GM10248 (cell line): ENCODE data around the gene ZNF516.

ENCODE experiments used
- CTCF ChIA-PET: fragments of 300-600 bp; sonication (Branson Sonifier 250); formaldehyde crosslinking; extraction: SDS; loops from one replicate; lab custom pipeline; 2021; ENCODE audit warnings: antibody characterized with exemption; lab: Yijun Ruan, JAX
- POLR2A ChIA-PET: fragments of 350-650 bp; sonication (Branson Sonifier 250); formaldehyde crosslinking; extraction: SDS; loops from one replicate; lab custom pipeline; 2020; ENCODE audit warnings: antibody characterized with exemption; lab: Yijun Ruan, JAX
- DNase-seq: peaks from one replicate; pipeline ENCODE4 v3.0.0; 2012; ENCODE audit errors: extremely low spot score
- TF ChIP-seq, protein P1 (sequence below): IDR thresholded peaks from 2 replicates; pipeline ENCODE4 v1.5.1; 2012; ENCODE audit warnings: mild to moderate bottlenecking, low read depth; ENCODE audit errors: extremely low read depth, missing control alignments, control extremely low read depth

The ZNF516 gene

DNA sequence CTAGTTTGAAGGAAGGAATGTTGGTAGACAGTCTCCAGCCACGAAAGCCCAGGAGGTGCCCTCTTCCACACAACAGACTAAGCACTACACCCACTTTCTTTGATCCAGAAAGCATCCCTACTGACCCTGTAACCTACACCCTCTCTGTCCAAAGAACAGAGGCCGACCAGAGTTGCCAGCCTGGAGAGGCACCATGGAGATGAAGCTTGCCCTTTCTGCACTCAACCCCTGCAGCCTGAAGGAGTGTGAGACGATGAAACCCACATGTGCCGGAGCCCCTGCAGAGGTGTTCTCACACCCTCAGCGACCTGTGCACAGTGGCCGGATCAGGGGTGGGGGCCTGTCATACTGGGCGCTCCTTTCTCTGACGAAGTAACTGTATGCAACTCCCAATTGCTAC is 136.3 kb downstream of the ZNF516 start:
- ChIA-PET POLR2A (no interaction called here), CTCF (interaction anchor here (1.4 kb wide), 1 partner anchor 9 kb away, joined by 3 read pairs; no protein-coding TSS in a partner anchor)
- no peak for DNase-seq
- TF ChIP-seq, protein P1, sequence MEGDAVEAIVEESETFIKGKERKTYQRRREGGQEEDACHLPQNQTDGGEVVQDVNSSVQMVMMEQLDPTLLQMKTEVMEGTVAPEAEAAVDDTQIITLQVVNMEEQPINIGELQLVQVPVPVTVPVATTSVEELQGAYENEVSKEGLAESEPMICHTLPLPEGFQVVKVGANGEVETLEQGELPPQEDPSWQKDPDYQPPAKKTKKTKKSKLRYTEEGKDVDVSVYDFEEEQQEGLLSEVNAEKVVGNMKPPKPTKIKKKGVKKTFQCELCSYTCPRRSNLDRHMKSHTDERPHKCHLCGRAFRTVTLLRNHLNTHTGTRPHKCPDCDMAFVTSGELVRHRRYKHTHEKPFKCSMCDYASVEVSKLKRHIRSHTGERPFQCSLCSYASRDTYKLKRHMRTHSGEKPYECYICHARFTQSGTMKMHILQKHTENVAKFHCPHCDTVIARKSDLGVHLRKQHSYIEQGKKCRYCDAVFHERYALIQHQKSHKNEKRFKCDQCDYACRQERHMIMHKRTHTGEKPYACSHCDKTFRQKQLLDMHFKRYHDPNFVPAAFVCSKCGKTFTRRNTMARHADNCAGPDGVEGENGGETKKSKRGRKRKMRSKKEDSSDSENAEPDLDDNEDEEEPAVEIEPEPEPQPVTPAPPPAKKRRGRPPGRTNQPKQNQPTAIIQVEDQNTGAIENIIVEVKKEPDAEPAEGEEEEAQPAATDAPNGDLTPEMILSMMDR, result no peak

DNA sequence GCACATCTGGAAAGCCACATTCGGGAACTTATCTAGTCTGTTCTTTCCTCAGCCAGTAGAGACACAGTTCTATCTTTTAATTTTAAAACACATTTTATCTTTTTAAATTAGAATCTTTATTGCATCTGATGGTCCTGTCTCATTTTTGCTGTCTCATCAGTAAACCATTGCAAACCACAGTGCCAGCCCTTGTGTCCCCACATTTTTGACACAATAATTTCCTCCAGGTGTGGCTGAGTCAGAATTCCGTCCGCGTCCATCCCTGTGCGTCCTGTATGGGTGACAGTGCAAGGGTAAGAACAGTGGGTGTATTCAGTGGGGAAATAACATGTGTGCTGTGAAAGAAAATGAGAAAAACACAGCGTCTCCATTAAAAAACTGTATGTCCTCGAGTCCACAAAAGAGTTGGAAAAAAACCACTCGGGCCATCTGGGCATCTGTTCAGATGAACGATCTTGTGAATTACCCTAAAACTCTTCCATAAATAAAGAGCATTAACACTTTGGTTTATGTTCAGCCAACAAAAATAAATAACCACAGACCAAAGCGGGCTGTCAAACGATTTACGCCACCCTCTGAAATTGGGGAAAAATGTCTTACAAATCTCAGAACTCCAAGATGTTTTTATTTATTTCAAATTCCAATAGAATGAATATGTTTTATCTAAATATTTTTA is 137.3 kb downstream of the ZNF516 start:
- no peak for DNase-seq
- CTCF ChIA-PET, result interaction anchor here (1.4 kb wide), 1 partner anchor 10 kb away, joined by 3 read pairs; no protein-coding TSS in a partner anchor
- POLR2A ChIA-PET, result no interaction called here
- TF ChIP-seq, protein P1, result no peak

DNA sequence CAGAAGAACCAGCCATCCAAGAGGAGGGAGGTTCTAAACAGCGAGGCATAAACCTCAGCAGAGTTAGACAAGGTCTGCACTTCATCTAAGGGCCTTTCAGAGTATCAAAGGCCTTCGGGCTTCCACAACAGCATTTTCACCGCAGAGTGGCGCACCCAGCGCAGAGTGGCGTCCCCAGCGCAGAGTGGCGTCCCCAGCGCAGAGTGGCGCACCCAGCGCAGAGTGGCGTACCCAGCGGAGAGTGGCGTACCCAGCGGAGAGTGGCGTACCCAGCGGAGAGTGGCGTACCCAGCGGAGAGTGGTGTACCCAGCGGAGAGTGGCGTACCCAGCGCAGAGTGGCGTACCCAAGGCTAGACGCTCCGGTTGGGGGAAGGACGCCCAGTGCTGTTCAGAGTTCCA is 137.9 kb downstream of the ZNF516 start:
- CTCF ChIA-PET, result interaction anchor here (1.1 kb wide), 1 partner anchor 9 kb away, joined by 3 read pairs; no protein-coding TSS in a partner anchor
- TF ChIP-seq, protein P1, result no peak
- DNase-seq, result no peak
- POLR2A ChIA-PET, result no interaction called here

DNA sequence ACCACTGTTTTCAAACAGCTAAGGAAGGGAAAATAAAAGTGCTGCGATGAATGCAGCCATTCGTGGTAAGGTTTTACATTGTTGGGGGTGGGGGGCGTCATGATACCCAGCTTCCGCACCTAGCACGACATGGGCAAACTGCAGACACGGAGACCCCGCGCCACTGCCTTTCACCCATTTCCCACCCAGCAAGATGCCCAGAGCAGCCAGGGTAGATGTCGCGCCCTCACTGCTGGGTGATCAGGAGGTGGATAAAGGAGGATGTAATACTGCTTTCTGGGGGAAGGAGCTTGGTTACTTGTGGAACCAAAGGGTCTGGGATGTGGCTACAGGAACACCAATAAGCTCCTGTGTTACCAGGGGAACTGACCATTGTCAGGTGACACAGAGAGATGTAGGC is 138.4 kb downstream of the ZNF516 start:
- CTCF ChIA-PET, result interaction anchor here (1.1 kb wide), 1 partner anchor 8 kb away, joined by 3 read pairs; no protein-coding TSS in a partner anchor
- POLR2A ChIA-PET, result no interaction called here
- TF ChIP-seq, protein P1, result no peak
- DNase-seq, result no peak

DNA sequence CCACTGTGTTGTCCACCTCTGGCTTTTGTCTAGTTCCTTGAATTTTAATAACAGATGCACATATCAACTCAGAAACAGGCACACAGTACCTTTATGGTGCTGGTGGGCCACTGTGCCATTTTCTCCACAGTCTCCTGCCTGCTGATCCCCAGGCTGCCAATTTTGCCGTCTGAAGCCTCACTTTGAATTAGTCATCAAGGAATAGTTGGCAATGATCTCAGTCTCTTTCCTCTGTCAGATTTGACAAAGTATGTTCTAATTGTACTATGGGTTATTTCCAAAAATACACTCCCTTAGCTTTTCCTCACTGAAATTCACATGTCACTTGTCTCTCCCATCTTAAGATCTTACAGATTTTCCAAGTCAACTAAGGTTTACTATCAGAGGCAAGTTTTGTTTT is 140.7 kb downstream of the ZNF516 start:
- POLR2A ChIA-PET, result interaction anchor here (0.7 kb wide), 1 partner anchor 214 kb away, joined by 3 read pairs; no protein-coding TSS in a partner anchor
- CTCF ChIA-PET, result interaction anchor here (1.1 kb wide), 1 partner anchor 8 kb away, joined by 3 read pairs; no protein-coding TSS in a partner anchor

DNA sequence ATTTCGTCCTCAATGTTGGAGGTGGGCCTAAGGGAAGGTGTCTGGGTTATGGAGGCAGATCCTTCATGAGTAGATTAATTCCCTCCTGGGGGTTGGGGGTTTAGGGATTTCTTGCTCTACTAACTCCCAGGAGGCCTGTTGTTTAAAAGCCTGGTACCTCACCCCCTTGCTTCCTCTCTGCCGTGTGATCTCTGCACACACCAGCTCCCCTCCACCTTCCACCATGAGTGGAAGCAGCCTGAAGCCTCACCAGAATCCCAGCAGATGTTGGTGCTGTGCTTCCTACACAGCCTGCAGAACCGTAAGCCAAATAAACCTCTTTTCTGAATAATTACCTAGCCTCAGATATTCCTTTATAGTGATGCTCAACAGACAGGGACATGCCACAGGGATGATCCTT is 141.5 kb downstream of the ZNF516 start:
- TF ChIP-seq, protein P1, result no peak
- no peak for DNase-seq
- ChIA-PET POLR2A (no interaction called here), CTCF (no interaction called here)

More for the DNA sequence above, 140.7 kb downstream of the ZNF516 start:
- TF ChIP-seq, protein P1, result no peak
- DNase-seq, result no peak
